Hematopoietic multipotent progenitor cell treated with erythropoietin and hydrocortisone succinate and interleukin-3 and kit ligand, for 8 days (in vitro differentiated cells): ENCODE data around the gene ICAM2.
"Not testable (repeated sequence)": the region's sequence is repeated elsewhere in the genome, so short reads cannot be mapped to it uniquely, and the experiment has no call there.

Experiments used
- DNase-seq: peaks from one replicate; pipeline ENCODE4 v3.0.0-alpha.2; 2015

Gene ICAM2

DNA sequence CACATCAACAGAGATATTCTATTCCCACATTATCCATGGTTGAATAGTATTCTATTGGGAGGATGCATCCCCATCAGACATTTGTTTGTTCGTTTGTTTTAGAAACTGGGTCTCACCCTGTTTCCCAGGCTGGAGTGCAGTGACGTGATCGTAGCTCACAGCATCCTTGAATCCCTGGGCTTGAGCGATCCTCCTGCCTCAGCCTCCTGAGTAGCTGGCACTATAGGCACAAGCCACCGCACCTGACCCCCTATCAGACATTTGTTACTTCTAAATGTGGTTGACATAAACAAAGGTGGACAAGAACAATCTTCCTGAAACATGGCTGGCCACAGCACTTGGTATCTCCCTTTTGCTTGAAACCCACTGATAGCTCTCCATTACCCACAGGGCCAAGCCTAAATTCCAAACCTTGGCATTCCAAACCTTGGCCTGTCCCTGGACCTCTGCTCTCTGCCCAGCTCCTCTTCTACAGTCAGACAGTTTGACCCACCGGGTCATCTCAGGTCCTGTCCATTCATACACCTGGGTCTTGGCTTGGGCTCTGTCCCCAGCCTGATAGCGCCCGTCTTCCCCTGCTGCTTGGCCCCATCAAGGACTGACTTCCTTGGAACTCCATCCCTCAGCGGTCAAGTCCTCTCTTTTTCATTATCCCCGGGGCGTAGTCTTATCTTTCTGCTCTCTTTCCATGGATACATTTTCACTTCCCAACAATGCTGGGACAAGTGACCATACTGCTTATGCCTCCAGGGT lies 23.8 kb downstream of the ICAM2 start:
- DNase-seq: no peak

DNA sequence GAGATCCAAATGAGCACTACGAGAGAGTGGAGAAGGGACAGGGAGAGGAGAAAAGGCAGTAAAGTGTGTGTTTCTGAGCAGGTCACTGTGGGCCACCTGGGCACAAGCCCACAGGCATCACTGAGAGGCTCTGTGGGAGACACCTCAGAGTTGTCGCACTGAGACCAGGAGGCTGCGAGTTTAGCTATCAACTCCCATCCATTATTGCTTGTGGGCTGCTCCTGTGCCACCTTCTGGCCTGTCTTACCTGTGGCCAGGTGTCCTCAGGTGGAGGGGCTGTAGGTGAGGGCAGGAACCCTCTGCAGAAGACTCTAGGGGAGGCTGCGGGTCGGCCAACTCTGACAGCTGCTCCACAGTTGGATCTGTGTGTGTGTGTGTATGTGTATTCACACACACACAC lies 24.8 kb downstream of the ICAM2 start:
- no peak for DNase-seq

DNA sequence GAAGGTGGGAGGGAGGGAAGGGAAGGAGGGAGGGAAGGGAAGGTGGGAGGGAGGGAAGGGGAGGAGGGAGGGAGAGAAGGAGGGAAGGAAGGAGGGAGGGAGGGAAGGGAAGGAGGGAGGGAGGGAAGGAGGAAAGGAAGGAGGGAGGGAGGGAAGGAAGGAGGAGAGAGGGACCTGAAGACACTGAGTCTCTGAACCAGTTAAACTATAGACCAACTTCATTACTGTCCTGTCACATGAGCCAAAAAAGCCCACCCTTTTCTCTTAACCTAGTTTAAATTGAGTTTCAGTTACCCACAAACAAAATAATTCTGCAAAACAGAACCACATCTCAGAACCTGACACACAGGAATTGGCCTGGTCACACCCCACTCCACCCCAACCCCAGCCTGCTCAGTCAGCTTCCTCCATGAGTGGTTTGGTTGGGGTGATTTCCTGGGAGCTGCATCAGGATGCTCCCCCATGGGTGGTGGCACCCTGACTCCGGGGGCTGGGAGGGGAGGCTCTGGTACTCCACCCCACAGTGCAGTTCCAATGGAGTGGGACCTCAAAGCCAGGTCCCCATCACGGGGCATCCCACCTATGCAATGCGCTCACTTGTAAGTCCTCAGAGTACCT lies 27.0 kb downstream of the ICAM2 start:
- DNase-seq: no peak

DNA sequence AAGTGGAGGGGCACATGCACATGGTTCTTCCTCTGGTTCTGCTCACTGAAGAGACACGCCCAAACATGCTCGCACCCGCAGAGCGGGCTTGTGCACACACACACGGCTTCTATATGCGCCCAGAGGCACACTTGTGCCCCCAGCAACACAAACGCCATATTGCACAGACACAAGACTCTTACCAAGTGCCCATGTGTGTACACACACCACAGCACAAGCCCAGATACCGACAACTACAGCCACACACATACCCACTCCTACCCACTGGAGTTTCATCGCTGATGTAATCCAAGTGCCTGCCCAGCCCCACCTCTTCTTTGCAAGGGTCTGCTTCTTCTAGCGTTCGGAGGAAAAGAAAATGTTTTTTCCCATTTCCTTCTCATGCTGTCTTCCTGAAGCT lies 28.8 kb downstream of the ICAM2 start:
- no peak for DNase-seq

DNA sequence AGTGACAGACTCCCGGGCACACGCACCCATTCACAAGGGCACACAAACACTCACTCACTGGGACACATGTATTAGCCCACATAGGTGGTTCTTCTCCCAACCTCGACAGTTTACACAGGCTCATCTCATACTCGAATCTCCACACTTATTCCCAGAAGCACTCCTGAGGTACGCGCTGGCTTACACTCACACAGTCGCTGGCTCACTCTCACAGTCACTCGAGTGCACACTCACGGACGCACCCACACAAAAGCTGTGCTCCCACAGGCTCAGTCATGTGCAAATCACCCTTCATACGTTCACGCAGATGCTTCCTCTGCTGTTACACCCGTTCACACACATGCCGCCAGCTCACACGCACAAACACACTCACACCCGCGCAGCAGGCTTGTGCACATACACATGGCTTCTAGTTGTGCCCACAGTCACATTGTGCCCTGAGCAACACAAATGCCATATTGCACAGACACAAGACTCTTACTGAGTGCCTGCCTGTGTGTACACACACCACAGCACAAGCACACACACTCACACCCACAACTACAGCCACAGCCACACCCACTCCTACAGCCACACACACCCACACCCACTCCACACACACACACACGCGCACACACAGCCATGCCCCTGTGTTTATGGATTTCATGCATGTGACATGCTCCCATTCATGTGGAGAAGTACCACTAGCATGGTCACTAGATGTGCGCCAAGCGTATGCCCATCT lies 30.6 kb downstream of the ICAM2 start:
- no peak for DNase-seq

DNA sequence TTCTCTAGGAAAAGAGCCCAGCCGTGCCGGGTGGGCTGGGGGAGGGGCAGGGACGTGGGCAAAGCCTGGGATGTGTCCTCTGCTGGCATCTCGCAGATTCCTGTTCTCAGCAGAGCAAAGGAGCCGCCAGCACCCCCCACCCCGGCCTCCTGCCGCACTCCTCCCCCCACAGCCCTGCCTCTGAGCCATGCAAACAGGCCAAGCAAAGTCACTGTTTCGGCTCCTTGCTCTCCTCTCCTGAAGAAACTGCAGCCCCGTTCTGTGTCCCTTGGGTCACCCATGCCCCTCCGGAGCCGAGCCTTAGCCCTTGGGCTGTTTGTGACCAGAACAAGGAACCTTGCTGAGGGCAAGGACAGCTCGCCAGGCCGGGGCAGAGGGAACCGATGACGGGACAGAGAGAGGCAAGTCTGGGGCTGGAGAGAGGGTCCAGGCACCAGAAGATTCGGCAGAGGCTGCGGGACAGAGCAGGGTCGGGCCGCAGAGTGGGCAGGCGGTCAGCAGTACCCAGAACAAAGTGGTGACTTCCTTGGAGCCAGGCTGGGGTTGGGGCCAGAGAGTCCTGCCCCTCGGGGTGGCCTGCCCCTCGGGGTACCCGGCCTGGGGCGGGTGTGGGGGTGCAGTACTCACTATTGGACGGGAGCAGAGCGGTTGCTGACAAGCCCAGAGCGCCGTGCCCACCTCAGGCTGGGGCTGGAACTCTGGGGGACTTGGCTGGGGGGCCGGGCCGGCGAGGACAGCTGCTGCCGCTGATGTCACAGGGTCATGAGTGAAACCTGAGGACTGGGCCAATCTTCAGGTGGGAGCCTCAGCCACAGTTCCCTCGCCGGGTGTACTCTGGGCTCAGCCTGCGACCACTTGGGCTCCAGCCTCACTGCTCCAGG lies 31.5 kb downstream of the ICAM2 start:
- no peak for DNase-seq

DNA sequence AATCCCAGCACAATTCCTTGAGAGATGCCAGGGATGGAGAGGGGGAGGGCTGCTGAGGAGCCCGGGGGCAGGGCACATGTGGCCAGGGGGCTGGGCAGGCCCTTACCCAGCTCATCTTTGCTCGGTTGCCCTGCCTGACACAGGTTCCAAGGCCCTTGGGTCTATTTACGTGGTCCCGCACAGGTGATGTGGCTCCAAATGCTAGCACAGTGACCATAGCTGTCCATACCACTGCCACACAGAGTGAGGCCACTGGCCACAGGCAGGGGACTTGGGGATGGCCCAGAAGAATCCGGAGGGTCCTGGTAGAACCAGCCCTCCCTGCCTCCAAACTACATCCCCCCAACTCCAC lies 32.3 kb downstream of the ICAM2 start:
- no peak for DNase-seq

DNA sequence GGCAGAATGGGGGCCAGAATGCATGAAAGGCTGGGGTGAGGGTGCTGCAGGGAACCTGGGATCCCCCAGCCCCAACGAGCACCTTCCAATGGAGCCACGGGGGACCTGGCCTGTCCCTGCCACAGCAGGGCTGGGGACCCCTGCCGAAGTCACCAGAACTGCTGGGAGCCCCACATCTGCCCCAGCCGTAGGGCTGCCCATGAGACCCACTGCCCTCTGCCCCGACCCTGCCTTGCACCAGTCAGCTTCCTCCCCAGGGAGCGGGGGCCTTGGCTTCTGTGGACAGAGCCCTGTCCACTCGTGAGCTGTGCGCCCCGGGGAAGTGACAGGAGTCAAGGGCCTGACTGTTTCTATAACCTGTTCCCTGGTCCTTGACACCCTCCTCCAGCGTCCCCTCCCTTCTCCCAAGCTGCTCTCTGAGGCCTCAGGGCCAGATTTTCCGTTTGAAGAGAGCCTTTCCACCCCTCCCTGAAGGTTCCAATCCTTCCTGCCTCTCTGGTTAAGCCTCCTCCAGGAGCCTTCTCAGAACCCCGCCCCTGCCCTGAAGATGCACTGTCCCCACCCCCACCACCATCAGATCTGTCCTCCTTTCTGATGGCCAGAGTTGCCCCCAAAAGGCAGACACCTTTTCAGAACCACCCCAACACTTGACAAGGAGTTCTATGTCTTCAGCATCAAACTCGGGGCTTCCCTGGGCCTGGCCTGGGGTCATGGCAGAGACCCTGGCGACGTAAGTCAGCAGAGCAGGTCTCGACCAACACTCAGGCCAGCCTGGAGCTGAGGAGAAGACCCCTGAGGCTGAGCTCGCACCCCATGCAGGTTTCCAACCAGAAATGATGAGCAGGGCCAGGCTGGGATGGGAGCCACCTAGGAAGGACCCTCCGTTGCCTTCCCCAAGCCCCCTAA lies 33.0 kb downstream of the ICAM2 start:
- DNase-seq: no peak

DNA sequence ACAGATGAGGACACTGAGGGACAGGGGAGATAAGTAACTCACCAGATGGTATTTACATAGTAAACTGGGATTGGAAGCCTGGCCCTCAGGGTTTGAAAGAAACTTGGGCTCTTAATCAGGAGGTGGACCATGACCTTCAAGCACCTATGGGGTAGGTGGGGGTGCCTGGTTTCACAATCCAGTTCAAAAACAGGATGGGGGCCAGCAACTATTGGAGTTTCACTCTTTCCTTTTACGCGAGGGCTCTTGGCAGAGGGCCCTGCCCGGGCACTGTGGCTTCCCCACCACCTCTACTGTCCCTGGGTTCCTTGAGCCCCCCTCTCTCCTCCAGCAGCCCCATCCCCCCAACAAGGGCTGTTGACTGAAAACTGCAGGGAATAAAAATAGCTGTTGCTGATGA lies 33.6 kb downstream of the ICAM2 start:
- no peak for DNase-seq

DNA sequence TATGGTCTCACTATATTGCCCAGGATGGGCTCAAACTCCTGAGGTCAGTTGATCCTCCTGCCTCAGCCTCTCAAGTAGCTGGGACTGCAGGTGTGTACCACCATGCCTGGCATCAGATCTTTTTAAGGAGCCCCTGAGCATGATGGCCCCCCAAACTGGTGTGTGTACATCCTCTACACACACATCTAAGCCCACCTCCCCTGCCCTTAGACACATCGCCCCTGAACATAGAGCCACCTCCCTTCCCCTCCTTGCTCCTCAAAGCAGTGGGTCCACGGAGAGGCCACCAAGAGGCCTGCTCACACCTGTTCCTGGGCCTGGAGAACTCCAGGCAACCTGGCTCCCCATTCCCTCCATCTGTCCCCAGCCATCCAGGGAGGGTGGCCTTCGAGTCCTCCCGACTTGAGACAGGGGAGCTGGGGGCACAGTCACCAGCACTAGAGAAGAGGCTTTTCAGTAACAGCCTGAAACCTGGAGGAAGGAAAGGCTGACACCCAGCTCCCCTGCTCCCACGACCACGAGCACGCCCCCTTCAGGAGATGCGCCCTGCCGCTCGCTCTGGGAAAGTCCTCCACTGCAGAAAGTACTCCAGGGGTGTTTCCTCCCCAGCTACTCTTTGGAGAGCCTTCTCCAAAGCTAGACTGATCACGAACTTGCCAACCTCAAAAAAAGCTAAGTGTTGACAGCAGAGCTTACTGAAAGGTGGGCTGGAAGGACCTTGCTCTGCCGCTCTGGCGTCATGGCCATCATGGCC lies 34.9 kb downstream of the ICAM2 start:
- no peak for DNase-seq

DNA sequence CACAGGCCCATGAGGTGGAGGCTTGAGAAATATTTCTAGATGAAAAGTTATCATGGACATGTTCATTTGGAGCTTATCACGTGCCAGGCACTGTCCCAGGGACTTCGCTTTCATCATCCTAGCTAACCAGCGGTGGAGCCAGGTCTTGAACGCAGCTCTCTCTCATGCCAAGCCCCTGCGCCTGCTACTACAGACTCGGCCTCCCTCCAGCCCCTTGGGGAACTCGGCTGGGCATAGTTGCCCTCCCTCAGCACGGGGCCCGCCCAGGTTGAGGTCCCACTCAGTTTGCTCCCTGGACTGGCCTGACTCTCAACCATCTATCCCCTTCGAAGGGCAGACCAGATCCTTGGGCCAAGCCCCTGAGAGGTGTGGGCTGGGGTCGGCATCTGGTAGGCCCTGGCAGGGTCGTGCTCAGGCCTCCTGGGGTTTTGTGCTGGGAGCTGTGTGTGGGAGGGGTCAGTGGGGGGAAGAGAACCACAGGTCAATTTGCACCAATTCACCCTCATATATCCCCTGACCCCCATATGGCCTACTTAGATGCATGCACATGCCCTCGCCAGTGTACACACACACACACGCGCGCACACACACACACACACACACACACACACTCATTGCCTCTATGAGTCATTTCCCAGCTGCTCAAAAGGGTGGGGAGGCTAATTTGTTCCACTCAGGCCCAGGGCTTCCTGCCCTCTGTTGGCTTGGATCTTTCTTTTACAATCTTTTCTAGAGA lies 35.6 kb downstream of the ICAM2 start:
- peak; percentile 61 for DNase-seq

DNA sequence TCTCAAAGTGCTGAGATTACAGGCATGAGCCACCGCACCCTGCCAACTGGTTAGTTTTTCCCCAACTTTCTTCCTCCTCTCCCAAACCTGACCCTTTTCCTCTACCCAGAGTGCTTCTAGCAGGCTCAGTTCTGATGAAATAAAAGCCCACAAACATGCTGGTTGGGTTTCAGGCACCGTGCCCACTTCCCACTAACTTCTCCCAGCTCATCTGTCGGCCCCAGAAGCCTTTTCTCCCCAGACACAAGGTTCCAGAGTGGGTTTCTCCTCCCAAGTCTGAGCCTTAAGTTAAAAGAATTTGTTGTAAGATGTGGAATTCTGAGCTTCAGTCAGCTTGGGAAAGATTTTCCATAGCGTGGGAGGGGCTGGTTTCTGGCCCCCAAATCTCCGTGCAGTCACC lies 36.2 kb downstream of the ICAM2 start:
- DNase-seq: no peak

DNA sequence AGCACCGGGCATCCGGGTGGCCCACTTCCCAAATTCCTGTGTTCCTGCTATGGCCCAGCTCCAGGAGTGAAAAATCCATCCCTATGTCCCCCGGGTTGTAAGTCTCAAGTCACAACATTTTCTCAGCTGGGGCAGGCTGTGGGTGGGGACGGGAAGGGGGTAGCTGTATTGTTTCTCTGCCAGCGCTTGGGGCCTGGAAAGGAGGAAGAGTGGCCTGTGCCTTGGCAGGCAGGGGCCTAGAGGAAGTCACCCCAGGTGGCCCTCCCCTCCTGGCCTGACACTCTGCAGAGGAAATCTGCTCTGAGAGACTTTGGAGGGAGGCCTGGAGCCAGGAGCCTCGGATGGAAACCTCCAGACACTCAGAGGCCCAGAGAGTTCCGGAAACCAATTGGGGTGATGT lies 37.1 kb downstream of the ICAM2 start:
- no peak for DNase-seq

DNA sequence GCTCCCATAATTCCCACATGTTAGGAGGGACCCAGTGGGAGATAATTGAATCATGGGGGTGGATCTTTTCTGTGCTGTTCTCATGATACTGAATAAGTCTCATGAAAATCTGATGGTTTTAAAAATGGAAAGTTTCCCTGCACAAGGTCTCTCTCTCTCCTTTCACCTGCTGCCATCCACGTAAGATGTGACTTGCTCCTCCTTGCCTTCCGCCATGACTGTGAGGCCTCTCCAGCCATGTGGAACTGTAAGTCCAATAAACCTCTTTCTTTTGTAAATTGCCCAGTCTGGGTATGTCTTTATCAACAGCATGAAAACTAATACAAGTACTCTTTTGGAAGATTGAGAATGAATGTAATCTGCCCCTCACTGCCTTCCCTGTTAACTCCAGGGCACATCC lies 37.8 kb downstream of the ICAM2 start:
- DNase-seq: not testable (repeated sequence)

DNA sequence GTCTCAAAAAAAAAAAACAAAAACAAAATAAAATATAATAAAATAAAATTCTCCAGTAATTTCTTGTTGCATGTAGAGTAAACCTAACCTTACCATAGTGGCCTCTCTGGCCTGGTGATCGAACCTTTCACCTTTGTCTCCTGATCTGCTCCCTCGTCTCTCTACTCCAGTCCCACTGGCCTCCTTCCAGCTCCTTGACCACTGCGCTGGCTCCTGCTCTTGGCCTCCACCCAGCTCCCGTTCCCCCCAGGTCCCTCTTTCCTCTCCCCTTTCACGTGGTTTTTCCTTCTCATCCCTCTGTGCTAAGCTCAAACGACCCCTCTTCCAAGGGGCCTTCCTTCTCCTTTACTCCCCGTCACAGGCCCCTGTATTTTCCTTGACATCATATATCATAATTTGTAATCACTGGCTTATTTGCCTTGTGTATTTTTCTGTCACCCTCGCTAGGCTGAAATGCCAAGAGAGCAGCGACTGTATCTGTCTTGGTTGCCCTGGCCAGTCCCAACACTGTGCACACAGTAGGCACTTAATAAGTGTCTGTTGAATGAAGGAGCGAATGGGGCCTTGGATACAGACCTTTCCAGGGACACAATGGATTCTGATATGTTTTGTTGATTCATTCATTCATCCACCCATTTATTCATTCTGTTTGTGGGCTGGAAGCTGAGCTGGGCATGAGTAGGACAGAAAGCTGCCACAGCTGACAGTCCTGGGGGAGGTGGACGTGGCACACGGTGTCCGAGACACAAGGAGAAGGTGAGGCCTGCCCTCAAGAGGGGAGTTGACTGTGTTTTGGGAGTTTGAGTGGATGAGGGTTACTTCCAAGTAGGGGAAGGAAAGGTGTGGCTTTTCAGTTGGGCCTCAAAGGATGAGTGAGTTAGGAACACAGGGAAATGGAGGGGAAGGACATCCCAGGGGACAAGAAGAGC lies 41.9 kb downstream of the ICAM2 start:
- no peak for DNase-seq

DNA sequence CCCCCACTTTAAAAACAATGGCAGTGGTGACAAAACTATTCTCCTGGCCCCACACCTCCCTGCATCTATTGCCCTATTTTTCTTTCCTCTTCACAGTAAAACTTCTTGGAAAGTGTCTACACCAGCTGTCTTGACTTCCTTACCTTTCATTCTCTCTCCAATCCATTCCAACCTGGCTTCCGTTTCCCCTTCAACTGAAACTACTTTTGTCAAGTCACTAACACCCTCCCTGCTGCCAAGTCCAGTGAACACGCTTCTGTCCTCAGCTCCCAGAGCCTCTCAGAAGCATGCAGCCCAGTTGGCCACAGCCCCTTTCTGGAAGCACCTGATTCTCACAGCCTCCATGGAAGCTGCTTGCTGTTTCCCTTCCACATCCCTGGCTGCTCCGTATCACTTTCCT lies 43.7 kb downstream of the ICAM2 start:
- peak; percentile 37 for DNase-seq

DNA sequence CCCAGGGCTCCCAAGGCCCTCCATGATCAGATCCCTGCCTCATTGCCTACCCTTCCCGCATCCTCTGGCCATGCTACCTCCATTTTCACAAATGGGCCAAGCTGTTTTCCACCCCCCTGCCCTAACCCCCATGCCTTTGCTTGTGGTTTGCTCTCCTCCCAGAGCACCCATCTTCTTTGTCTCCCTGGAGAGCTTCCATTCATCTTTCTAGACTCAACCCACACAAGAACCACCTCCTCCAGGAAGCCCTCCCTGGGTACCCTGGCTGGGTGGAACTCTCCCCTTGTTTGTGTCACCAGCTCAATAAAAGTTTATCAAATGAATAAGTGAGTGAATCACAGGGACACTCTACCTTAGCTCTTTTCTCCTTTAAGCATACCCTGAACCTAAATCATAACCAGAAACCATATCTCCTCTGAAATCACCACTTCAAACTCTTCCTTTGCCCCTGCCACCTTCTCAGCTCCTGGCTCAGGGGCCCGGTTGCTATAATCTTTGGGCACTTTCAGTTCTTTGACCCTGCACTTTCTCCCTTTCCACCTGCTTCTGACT lies 44.8 kb downstream of the ICAM2 start:
- no peak for DNase-seq

DNA sequence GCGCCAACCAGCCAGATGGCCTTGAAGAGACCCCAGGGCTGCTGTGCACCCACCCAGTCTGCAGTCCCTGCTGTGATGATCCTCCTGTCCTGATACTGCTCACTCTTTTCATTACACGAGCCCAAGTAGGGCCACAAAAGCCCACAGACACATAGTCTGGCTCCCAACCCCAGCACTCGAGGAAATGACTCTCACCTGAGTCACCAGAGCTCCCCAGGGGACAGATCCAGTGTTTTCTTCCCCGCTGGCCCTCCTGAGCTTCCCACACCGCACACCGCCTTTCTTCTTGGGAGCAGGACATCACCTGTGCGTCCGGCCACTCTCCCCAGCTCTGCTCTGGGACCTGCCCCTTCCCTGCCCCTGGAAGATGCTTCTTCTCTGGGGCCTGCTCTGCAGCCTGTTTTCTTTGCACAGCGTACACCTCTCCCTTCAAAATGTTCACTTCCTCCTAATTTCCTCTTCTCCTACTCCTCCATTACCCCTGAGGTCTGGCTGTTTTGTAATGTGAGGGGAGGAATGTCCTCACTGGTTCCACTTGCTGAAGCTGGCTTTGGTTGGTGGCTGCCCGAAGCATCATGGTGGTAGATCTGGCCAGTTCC lies 45.7 kb downstream of the ICAM2 start:
- no peak for DNase-seq
